Measurements from ENCODE around the gene NFYA.

GRCh38 chr6:41125282-41125681, 52.5 kb downstream of the NFYA start:
- no peak for TF ChIP-seq CTCF (IDR thresholded peaks at IDR 0.05 in 2 of 3, conservative IDR thresholded peaks at IDR 0.05 in 1 of 3; ENCODE audit: borderline replicate concordance in 1 of 3, insufficient read depth in 1 of 3, low read depth in 2 of 3, low read length in 2 of 3)
- TF ChIP-seq RAD21 (IDR thresholded peaks at IDR 0.05; ENCODE audit: low read depth), result no peak
- TF ChIP-seq MAX (IDR thresholded peaks at IDR 0.05), result no peak

All from HCT116 (cell line).